Right lung (tissue), 5 donors: ENCODE measurements around the gene CYP17A1. TPM values are rescaled to one million over a fixed set of nuclear protein-coding genes. Genes with fewer than 3 reads are reported as not detected.

Source experiments
- DNase-seq, 2 donors: peaks; one replicate each; pipeline ENCODE4 v3.0.0-alpha.2; 2013
- polyA plus RNA-seq, 5 donors: library from polyadenylated mRNA; unstranded; fragments of 120-200 nt; gene quantifications; one replicate each; pipeline versions ENCODE4 v1.2.1 to v1.2.3, GENCODE V29; 2013; ENCODE audit warnings: inconsistent platforms in 1 of 5, low replicate concordance in 1 of 5; ENCODE audit not compliant: insufficient read length in 5 of 5, insufficient read depth in 1 of 5

The CYP17A1 gene
- polyA plus RNA-seq, 5 donors, result 0.09 to 0.51 (median 0.22) TPM

DNA sequence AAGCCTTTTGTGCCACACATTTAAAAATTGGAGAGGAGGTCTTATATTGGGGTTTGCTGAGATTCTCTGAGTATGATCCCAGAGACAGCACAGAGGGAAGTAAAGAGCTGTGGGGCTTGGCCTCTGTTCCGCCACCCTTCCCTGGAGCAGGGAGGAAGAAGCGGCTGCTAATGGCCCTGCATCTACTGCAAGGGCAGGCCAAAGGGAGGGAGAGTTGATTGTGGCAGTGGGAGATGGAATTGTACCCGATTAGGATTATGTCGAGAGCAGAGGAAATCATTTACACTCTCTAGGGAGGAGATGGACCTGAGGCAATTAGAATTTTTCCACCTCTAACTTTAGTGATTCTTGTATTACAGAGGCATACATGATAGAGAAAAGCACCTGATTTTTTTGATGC is 28.8 kb downstream of the CYP17A1 start:
- no peak for DNase-seq

- no peak for DNase-seq
Observed at GRCh38 chr10:102804382-102805055, 32.7 kb downstream of the CYP17A1 start.

- DNase-seq, result no peak
Observed at GRCh38 chr10:102802920-102803534, 34.2 kb downstream of the CYP17A1 start.

GRCh38 chr10:102801978-102802377 is 35.2 kb downstream of the CYP17A1 start:
- DNase-seq, result no peak

- no peak for DNase-seq
Observed at GRCh38 chr10:102801496-102801895, 35.7 kb downstream of the CYP17A1 start.

DNA sequence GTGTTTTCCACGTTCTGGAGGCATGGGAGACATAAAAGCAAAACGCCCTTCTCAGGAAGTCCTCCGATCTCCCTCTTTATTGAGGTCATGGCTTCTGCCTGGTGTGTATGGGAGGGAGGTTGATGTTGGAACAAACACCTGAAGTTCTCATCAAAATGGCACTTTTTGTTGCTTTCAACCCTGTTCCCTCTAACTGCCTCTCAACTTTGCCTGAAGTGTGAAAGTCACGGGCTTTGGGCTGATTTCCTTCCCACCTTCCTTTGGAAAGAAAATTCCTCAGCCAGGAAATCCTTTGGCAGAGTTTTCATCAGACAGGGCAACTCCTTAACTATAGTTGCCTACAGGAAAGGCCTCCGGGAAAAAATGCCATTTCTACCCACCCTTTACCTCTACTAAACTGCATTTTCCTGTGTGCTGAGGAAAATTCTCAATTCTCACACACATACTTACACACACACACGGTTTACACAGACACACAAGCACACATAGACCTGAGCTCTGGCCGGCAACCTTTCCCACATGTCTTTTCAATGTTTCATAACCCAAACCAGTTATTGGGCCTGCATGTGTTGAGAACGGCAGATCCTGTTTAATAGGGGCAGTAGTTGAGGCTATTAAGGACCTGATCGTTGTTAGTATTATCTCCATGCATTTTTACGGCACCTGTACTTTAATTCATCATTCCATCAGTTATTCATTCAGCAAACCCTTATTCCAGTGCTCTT is 36.4 kb downstream of the CYP17A1 start:
- DNase-seq, result no peak

- DNase-seq, result no peak
Observed at GRCh38 chr10:102799691-102800471, 37.3 kb downstream of the CYP17A1 start.

DNA sequence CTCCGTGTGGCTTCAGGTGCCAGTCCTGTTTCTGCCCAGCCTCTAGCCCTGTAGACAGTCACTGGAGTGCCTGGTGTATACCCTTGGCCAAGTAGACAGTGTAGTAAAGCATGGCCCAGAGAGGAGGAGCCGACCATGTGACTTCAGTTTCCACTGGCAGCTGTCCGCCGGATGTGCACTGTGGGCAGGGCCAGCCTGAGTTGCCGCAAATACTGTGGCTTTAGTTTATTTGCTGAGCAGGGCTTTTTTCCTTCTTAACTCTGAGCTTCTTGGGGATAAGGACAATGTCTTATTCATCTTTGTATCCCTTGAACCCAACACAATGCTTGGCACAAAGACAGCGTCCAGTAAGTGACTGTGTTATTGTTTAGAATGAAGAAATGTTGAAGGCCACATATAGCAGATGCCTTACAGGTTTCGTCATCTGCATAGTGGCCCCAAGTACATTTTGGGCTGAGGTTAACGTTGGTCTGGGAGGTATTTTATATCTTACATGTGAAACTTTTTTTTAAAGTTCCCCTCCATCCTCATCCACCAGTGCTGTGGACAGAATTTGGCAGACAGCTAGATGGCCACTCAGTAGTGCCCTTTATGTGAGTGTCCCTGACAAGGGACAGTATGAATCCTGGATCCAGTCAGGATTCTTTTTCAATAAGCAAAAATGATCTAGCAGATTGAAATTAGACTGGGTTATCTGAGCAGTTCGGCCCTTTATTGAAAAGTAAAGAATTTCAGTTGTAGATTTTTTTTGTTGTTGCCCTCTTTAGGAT is 40.6 kb downstream of the CYP17A1 start:
- peak; percentile 72 to 85 for DNase-seq

DNA sequence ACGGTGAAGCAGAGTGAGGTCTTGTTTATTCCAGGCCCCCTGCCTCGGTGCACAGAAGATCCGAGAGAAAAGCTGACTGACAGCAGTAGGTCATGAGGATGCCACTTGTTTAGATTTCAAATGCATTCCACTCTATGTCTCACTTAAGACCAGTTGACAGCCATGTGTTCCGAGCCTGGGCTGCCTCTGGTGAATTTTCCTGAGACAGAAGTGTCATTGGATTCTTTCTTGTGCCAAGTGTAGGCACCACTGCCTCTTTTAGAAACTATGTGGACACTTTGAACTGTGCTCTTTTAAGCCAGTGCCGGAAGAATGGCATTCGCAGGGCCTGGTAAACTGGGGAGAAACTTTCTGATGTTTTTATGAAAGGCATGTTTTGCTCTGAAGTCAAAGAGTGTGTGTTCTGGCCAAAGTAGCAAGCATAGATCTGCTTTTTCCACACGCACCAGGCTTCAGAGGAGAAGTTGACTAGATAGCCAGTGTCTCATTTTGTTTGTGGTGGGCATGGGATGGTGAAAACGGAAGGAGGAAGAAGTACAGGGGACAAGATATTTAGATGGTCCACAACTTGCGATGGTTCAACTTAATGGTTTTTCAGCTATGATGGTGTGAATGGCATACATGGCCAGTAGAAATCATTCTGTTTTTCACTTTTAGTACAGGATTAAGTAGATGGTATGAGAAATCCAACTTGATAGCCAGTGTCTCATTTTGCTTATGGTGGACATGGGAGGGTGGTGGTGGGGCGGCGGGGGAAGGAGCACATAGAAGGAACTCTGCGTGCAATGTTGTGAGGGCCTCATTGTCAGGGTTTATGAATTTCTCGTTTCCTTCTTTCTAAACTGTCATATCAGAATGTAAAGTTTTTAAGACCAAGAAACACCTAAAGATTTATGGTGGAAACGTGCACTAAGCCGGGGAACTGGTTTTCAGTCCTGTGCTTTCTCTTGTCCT is 41.5 kb downstream of the CYP17A1 start:
- DNase-seq, result no peak

GRCh38 chr10:102791754-102792395 is 45.3 kb downstream of the CYP17A1 start:
- DNase-seq, result no peak

GRCh38 chr10:102785818-102786217 is 51.4 kb downstream of the CYP17A1 start:
- peak; percentile 64 to 80 for DNase-seq

DNA sequence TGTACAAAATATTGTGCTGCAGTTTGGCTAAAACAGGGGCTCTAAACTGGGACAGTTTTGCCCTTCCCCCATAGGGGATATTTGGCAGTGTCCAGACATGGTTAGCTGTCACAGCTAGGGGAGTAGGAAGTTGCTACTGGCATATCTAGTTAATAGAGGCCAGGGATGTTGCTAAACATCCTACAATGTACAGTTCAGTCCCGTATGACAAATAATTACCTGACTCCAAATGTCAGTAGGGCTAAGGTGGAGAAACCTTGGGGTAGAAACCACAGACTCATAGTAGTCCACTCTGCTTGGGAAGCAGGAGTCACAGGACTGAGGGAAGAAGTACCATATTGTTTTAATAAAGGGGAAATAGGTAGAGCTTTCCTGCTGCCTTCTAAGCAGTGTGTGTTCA is 53.6 kb downstream of the CYP17A1 start:
- DNase-seq, result no peak

DNA sequence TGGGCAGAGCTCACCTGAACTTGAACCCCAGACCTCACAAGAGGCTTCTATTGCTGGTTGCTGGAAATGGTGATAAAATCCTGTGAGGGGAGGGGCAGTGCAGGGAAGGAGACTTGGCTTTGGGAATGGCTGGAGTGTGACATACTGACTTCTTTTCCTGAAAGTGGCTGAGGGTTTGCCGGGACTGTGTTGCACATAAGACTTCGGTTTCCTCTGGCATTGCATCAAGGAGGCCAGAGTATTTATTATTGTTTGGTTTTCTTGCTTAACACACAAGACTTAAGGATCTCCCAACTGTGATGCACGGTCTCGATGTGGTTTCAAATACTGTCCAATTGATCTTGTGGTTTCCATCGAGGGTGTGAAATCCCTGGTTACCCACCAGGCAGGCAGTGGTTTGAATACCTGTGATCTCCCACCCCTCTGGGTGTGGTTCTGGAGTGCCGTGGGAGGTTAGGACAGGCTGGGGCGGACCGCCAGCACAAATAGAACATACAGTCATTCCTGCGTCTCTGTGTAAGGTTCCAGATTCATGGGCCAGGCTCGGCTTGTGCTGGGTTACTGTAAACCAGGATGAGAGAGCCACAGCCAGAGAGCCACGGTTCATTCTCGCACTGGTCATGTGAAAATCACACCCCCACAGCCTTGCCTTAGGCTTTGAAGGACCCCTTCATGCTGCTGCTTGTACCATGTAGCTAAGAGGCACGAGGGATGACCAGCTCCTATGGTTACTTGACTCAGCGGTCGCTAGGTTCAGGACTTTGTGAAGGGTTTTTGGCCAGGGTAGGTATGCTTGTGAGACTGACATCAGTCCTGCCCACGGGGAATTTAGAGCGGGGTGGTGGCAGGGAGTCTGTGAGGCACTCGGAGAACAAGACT is 54.3 kb downstream of the CYP17A1 start:
- peak in 1 of 2 donors; percentile 55 for DNase-seq

DNA sequence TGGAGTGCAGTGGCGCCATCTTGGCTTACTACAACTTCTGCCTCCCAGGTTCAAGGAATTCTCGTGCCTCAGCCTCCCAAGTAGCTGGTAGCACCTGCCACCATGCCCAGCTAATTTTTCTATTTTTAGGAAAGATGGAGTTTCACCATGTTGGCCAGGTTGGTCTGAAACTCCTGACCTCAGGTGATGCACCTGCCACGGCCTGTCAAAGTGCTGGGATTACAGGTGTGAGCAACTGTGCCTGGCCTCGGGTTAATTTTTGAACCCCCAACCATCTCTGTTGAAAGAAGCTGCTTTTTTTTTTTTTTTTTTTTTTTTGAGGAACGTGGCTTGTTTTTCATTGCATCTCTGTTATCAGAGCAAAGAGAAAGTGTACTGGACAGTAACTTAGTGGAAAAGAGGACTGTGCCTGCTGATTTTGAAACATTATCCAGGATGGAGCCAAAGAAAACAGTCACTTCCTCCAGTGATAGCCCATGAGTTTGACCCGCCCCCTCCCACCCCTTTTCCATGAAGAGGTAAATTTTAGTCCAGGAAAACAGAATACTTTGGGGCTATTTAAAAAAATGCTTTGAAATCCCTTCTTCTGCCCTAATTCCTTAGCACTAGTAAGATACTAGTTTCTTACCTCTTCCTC is 55.2 kb downstream of the CYP17A1 start:
- DNase-seq, result no peak

GRCh38 chr10:102781090-102781920 is 55.9 kb downstream of the CYP17A1 start:
- no peak for DNase-seq
